GM13976 (cell line): ENCODE data around the gene SLC9A9.

Source experiments
- DNase-seq: peaks from one replicate; pipeline ENCODE4 v3.0.0; 2012; ENCODE audit warnings: low spot score
- CTCF ChIP-seq: IDR thresholded peaks from 2 replicates; pipeline ENCODE4 v1.5.1; 2012; ENCODE audit warnings: borderline replicate concordance, mild to moderate bottlenecking; ENCODE audit not compliant: insufficient read depth; ENCODE audit errors: extremely low read depth, missing control alignments, control extremely low read depth
- in situ Hi-C: fragments of 300-500 bp; cut with MboI; formaldehyde crosslinking; loops from one replicate; pipeline ENCODE4 v1.12.0; 2022; ENCODE audit warnings: low sequenced_read_pairs, mixed read lengths, inconsistent platforms; ENCODE audit not compliant: unreplicated experiment

The SLC9A9 gene

GRCh38 chr3:143333367-143333766 lies 514.9 kb downstream of the SLC9A9 start:
- TF ChIP-seq CTCF, result no peak
- DNase-seq, result no peak
- in situ Hi-C loops, result no loop called here

GRCh38 chr3:143332026-143332425 lies 516.2 kb downstream of the SLC9A9 start:
- in situ Hi-C loops, result no loop called here
- TF ChIP-seq CTCF, result no peak
- DNase-seq, result no peak

DNA sequence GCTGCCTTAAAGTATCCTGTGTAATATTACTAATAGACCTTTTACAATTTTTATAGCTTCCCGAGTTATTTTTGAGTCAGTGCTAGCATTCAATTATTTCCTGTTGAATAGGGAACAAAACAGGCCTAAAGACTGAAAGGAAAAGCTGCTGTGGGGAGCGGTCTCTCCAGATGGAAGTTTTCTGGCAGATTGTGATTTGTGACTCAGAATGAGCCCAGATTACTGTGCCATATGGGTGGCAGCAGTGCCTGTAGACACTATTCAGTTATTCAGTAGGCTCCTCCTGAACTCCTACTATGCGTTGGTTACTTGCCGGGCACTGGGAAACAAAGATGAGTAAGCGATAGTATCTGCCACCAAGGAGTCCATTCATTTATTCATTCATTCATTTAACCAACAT lies 516.9 kb downstream of the SLC9A9 start:
- in situ Hi-C loops, result no loop called here
- TF ChIP-seq CTCF, result no peak

DNA sequence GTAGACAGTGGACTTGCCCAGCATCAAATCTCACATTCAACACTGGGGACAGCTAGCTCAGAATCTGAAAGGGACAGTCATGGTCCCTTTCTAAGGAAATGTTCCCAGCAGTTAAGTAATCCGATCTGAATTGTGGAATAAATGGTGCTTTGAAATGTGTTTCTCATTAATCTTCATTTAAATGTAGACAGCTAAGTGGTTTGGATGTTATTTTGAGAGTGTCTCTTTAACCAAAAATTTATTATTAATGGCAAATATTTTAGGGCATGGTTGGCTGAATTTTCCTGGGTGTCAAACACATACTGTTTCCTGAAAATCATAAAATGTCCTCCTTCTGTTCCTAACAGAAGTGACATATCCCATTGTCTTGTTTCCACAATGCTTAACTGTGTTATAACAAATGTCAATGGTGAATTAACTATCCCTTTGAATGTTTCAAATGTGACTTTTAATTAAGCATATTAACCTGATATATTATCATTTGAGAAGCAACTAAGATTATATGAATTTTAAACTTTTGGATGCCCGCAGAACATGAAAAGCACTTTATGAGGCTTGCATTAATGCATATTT lies 517.9 kb downstream of the SLC9A9 start:
- DNase-seq, result no peak
- TF ChIP-seq CTCF, result no peak
- in situ Hi-C loops, result no loop called here

More for the DNA sequence above, 516.9 kb downstream of the SLC9A9 start:
- DNase-seq, result no peak

DNA sequence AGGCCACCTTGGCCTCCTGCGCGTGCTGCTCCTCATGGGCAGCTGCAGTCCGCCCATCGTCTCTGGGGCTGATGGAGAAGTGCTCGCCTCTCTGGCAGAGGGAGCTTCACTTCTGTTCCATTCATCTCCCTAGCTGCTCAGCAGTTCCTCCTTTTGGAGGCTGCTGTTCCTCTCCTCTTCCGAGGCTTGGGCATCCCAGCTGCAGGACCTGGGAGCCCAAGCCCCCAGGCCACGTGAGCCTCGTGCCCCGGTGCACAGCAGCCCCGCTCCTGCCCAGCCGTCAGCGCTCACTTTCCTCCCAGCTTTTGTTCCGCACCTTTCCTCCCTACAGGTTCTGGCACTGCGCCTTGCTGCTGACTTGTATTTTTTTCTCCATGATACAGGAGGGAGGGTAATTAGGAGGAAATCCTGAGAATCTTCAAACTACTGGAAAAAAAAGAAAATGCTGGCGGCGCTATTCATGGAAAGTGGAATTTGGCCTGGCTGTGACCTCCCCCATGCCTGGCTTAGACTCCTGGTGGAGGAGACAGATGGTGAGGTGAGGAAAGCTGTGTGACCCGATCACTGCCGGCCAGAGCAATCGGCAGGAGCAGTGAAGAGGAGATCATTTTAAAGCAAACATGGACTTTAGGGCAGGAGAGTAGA lies 518.6 kb downstream of the SLC9A9 start:
- in situ Hi-C loops, result no loop called here
- no peak for DNase-seq
- no peak for TF ChIP-seq CTCF

DNA sequence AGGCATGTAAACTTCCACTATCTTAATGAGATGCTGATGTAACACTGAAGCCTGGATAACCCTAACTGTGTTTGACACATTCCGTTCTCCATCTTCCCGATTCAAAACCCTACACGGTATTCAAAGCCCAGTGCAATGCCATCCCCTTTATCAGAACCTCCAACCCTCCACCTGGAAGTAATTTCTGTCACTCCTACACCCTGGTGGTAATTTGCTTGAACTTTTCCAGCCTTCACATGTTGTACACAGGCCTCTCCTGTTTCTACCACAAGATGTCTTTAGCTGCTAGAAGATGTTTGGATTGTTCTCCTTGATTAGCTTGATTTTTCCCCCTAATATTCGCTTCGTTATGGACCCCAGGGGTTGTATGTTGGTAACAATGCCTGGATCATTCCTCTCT lies 519.8 kb downstream of the SLC9A9 start:
- in situ Hi-C loops, result no loop called here
- TF ChIP-seq CTCF, result no peak
- no peak for DNase-seq
